ENCODE measurements around the gene DLGAP4. TPM values are rescaled to one million over a fixed set of nuclear protein-coding genes. Genes with fewer than 3 reads are reported as not detected.
A peak's percentile ranks its signal among the peaks of the same experiment; 100 is the strongest.

Gene DLGAP4
- total RNA-seq, 1 donor = 18.1 TPM

- Histone ChIP-seq H3K4me1 (ENCODE audit: insufficient read depth, low read length) (no peaks in the 10 kb centered on the region), H4K20me1 (ENCODE audit: insufficient read depth, low read length) (no peaks in the 10 kb centered on the region), H3K79me2 (ENCODE audit: insufficient read depth, low read length) (no peaks in the 10 kb centered on the region), H3K27me3 (ENCODE audit: insufficient read depth, low read length) (peaks cover 3% of the 10 kb centered on the region), H3K4me2 (ENCODE audit: insufficient read depth, low read length) (no peak overlapping the region), H2AFZ (ENCODE audit: low read length) (no peak overlapping the region), H3K9me3 (ENCODE audit: low read depth, low read length) (no peaks in the 10 kb centered on the region), H3K4me3 (ENCODE audit: insufficient read depth, low read length) (no peak overlapping the region), H3K27ac (ENCODE audit: low read depth, low read length) (no peak overlapping the region), H3K36me3 (ENCODE audit: insufficient read depth, low read length) (no peaks in the 10 kb centered on the region)
- peak; percentile 32 for DNase-seq (ENCODE audit: insufficient read length, low spot score, missing footprints)
- TF ChIP-seq CTCF (IDR thresholded peaks at IDR 0.05; ENCODE audit: extremely low read depth, low read depth, low read length) = no peak
These were observed 38.3 kb upstream of the DLGAP4 start for GRCh38 chr20:36267605-36268381.

- no peaks in the 10 kb centered on the region for H3K36me3 ChIP-seq (ENCODE audit: insufficient read depth, low read length)
- peaks cover 3% of the 10 kb centered on the region for H3K27me3 ChIP-seq (ENCODE audit: insufficient read depth, low read length)
- H4K20me1 ChIP-seq (ENCODE audit: insufficient read depth, low read length) = no peaks in the 10 kb centered on the region
- H3K4me3 ChIP-seq (ENCODE audit: insufficient read depth, low read length) = no peak overlapping the region
- no peak for TF ChIP-seq CTCF (IDR thresholded peaks at IDR 0.05; ENCODE audit: extremely low read depth, low read depth, low read length)
- no peak overlapping the region for H3K27ac ChIP-seq (ENCODE audit: low read depth, low read length)
- no peaks in the 10 kb centered on the region for H3K4me1 ChIP-seq (ENCODE audit: insufficient read depth, low read length)
- no peaks in the 10 kb centered on the region for H3K9me3 ChIP-seq (ENCODE audit: low read depth, low read length)
- no peaks in the 10 kb centered on the region for H3K79me2 ChIP-seq (ENCODE audit: insufficient read depth, low read length)
- no peak overlapping the region for H3K4me2 ChIP-seq (ENCODE audit: insufficient read depth, low read length)
- H2AFZ ChIP-seq (ENCODE audit: low read length) = no peak overlapping the region
- DNase-seq (ENCODE audit: insufficient read length, low spot score, missing footprints) = peak; percentile 77
These were observed 37.4 kb upstream of the DLGAP4 start for GRCh38 chr20:36268440-36269342.

GRCh38 chr20:36269507-36269906 lies 36.6 kb upstream of the DLGAP4 start:
- no peak overlapping the region for H3K4me3 ChIP-seq (ENCODE audit: insufficient read depth, low read length)
- DNase-seq (ENCODE audit: insufficient read length, low spot score, missing footprints) = peak; percentile 79
- no peaks in the 10 kb centered on the region for H4K20me1 ChIP-seq (ENCODE audit: insufficient read depth, low read length)
- H3K27me3 ChIP-seq (ENCODE audit: insufficient read depth, low read length) = peaks cover 9% of the 10 kb centered on the region
- TF ChIP-seq CTCF (IDR thresholded peaks at IDR 0.05; ENCODE audit: extremely low read depth, low read depth, low read length) = no peak
- no peak overlapping the region for H2AFZ ChIP-seq (ENCODE audit: low read length)
- H3K79me2 ChIP-seq (ENCODE audit: insufficient read depth, low read length) = no peaks in the 10 kb centered on the region
- no peaks in the 10 kb centered on the region for H3K36me3 ChIP-seq (ENCODE audit: insufficient read depth, low read length)
- H3K9me3 ChIP-seq (ENCODE audit: low read depth, low read length) = no peaks in the 10 kb centered on the region
- H3K4me2 ChIP-seq (ENCODE audit: insufficient read depth, low read length) = no peak overlapping the region
- no peaks in the 10 kb centered on the region for H3K4me1 ChIP-seq (ENCODE audit: insufficient read depth, low read length)
- no peak overlapping the region for H3K27ac ChIP-seq (ENCODE audit: low read depth, low read length)

All from osteoblast (primary cell).